Gastrocnemius medialis (tissue), 4 donors: ENCODE measurements around the gene UBE2E1. TPM values are rescaled to one million over a fixed set of nuclear protein-coding genes. Genes with fewer than 3 reads are reported as not detected.

Experiments
- ATAC-seq, 2 donors: fragments of 150-250 bp; one replicate each; pipeline ENCODE4 v1.9.1; 2016
- DNase-seq, 2 donors: peaks; one replicate each; pipeline ENCODE4 v3.0.0-alpha.2; 2019
- H3K27ac ChIP-seq, 4 donors: fragments of 200-600 bp; sonication (generic); 1 replicate in 1 of 4; 2 replicates in 3 of 4; pipeline ENCODE4 v1.5.1; 2016 to 2018; ENCODE audit warnings: mild to moderate bottlenecking in 2 of 4, moderate library complexity in 1 of 4
- H3K27me3 ChIP-seq, 3 donors: fragments of 200-600 bp; sonication (generic) in 2 of 3; 1 replicate in 1 of 3; 2 replicates in 2 of 3; pipeline versions ENCODE4 v1.5.1 to v1.6.0; 2016 to 2019; ENCODE audit warnings: mild to moderate bottlenecking in 1 of 3, moderate library complexity in 1 of 3
- H3K36me3 ChIP-seq, 2 donors: fragments of 200-600 bp; sonication (generic) in 1 of 2; one replicate each; pipeline ENCODE4 v1.5.1; 2017 to 2018
- H3K4me1 ChIP-seq, 2 donors: fragments of 200-600 bp; sonication (generic) in 1 of 2; one replicate each; pipeline ENCODE4 v1.5.1; 2016 to 2017; ENCODE audit warnings: mild to moderate bottlenecking in 2 of 2
- H3K4me3 ChIP-seq, 4 donors: fragments of 200-600 bp; sonication (generic) in 3 of 4; 1 replicate in 1 of 4; 2 replicates in 3 of 4; pipeline ENCODE4 v1.5.1; 2016 to 2019; ENCODE audit warnings: mild to moderate bottlenecking in 2 of 4
- H3K9me3 ChIP-seq, 3 donors: fragments of 200-600 bp; sonication (generic) in 2 of 3; 1 replicate in 1 of 3; 2 replicates in 2 of 3; pipeline ENCODE4 v1.5.1; 2016 to 2019
- CTCF ChIP-seq, 5 experiments: fragments of 450-650 bp in 3 of 5; fragments of 200-600 bp in 2 of 5; sonication (generic) in 2 of 5; IDR thresholded peaks in 4 of 5; conservative IDR thresholded peaks in 1 of 5; 1 replicate in 4 of 5; 2 replicates in 1 of 5; pipeline ENCODE4 v1.5.1; 2016 to 2019; ENCODE audit warnings: antibody characterized with exemption in 5 of 5, mild to moderate bottlenecking in 3 of 5, moderate library complexity in 3 of 5
- POLR2A ChIP-seq, 2 donors: fragments of 450-650 bp; IDR thresholded peaks; one replicate each; pipeline ENCODE4 v1.6.1; 2017; ENCODE audit warnings: antibody characterized with exemption in 2 of 2, mild to moderate bottlenecking in 2 of 2, moderate library complexity in 2 of 2
- in situ Hi-C, 4 donors: fragments of 200-750 bp; cut with MboI; loops; one replicate each; pipeline versions ENCODE4 v1.15.0 to v1.8.0; 2017; ENCODE audit warnings: low sequenced_read_pairs in 4 of 4
- intact Hi-C: fragments of 100-400 bp; cut with DNase I; formaldehyde crosslinking; loops from one replicate; pipeline ENCODE4 v1.15.1; 2023; ENCODE audit warnings: low total_unique reads
- total RNA-seq, 4 donors: library from RNA; depleted of rRNA; stranded (reverse); fragments of >200 nt; gene quantifications; one replicate each; pipeline versions ENCODE4 v1.1.0 to v1.2.3, GENCODE V29; 2016

Gene UBE2E1
- total RNA-seq, 4 donors from 2014 or later = 54.8 to 153 (median 109) TPM

DNA sequence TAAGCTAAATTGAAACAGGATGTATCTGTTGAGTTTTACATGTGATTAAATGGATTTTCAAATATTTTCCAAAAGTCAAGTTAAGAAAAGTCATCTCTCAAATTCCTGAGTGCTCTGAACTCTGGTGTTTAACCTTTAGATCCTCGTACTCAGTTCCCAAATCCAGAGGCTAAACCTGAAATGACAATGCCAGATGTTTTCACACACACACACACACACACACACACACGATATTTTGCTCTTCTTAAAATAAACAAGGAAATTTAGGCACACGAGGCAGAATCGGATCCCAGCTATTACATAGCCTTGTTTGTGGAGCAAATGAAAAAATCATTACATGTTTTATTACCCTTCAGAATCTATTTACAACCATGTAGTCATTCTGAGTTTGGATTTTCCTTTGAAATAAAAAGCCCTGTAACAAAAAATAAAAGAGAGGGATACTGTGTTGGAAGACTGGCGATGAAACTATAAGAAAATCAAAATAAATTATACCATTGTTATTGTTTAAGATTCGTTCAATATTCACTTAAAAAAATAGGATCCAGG is 20.6 kb upstream of the UBE2E1 start:
- no peaks in the 10 kb centered on the region for H3K4me1 ChIP-seq
- ATAC-seq (no peak), DNase-seq (no peak)
- TF ChIP-seq CTCF (IDR thresholded peaks at IDR 0.05 in 4 of 5, conservative IDR thresholded peaks at IDR 0.05 in 1 of 5) = no peak
- no peak for TF ChIP-seq POLR2A (IDR thresholded peaks at IDR 0.05)
- H3K36me3 ChIP-seq = no peaks in the 10 kb centered on the region
- no peaks in the 10 kb centered on the region for H3K9me3 ChIP-seq
- no peaks in the 10 kb centered on the region for H3K27me3 ChIP-seq
- H3K27ac ChIP-seq = no peak overlapping the region
- in situ Hi-C loops (loop anchor here in 1 of 4 donors (25.0 kb wide), 1 partner anchor 598 kb away; no protein-coding TSS in a partner anchor), intact Hi-C loops (no loop called here)
- H3K4me3 ChIP-seq = no peak overlapping the region

GRCh38 chr3:23785882-23786281 is 19.9 kb upstream of the UBE2E1 start:
- intact Hi-C loops (no loop called here), in situ Hi-C loops (loop anchor here in 1 of 4 donors (25.0 kb wide), 1 partner anchor 599 kb away; no protein-coding TSS in a partner anchor)
- Histone ChIP-seq H3K27ac (no peak overlapping the region), H3K4me1 (no peaks in the 10 kb centered on the region), H3K4me3 (no peak overlapping the region), H3K9me3 (no peaks in the 10 kb centered on the region), H3K36me3 (no peaks in the 10 kb centered on the region), H3K27me3 (no peaks in the 10 kb centered on the region)
- DNase-seq (no peak), ATAC-seq (no peak)
- TF ChIP-seq CTCF (IDR thresholded peaks at IDR 0.05 in 4 of 5, conservative IDR thresholded peaks at IDR 0.05 in 1 of 5) = no peak

- intact Hi-C loops = no loop called here
- no peak overlapping the region for H3K4me3 ChIP-seq
Measured at GRCh38 chr3:23791678-23792077, 14.1 kb upstream of the UBE2E1 start.

GRCh38 chr3:23793528-23794134 is 12.1 kb upstream of the UBE2E1 start:
- H3K27ac ChIP-seq = no peak overlapping the region
- H3K9me3 ChIP-seq = no peaks in the 10 kb centered on the region
- no peaks in the 10 kb centered on the region for H3K27me3 ChIP-seq
- ATAC-seq (no peak), DNase-seq (no peak)
- no peaks in the 10 kb centered on the region for H3K4me1 ChIP-seq
- no peaks in the 10 kb centered on the region for H3K36me3 ChIP-seq
- no peak overlapping the region for H3K4me3 ChIP-seq
- TF ChIP-seq CTCF (IDR thresholded peaks at IDR 0.05 in 4 of 5, conservative IDR thresholded peaks at IDR 0.05 in 1 of 5) = no peak
- TF ChIP-seq POLR2A (IDR thresholded peaks at IDR 0.05) = no peak
- in situ Hi-C loops = loop anchor here in 1 of 4 donors (25.0 kb wide), 1 partner anchor 606 kb away; no protein-coding TSS in a partner anchor
- intact Hi-C loops = no loop called here

More at GRCh38 chr3:23791678-23792077, 14.1 kb upstream of the UBE2E1 start:
- Histone ChIP-seq H3K27ac (no peak overlapping the region), H3K36me3 (no peaks in the 10 kb centered on the region), H3K9me3 (no peaks in the 10 kb centered on the region), H3K4me1 (no peaks in the 10 kb centered on the region), H3K27me3 (no peaks in the 10 kb centered on the region)
- TF ChIP-seq POLR2A (IDR thresholded peaks at IDR 0.05) (no peak), CTCF (IDR thresholded peaks at IDR 0.05 in 4 of 5, conservative IDR thresholded peaks at IDR 0.05 in 1 of 5) (no peak)
- DNase-seq = no peak
- in situ Hi-C loops = loop anchor here in 1 of 4 donors (25.0 kb wide), 1 partner anchor 604 kb away; no protein-coding TSS in a partner anchor
- no peak for ATAC-seq
